HEK293 (cell line): ENCODE data around the gene DCHS1.

ENCODE experiments used
- CTCF ChIA-PET: fragments of 350-600 bp; formaldehyde crosslinking; extraction: SDS; loops from one replicate; lab custom pipeline; 2021; ENCODE audit warnings: antibody characterized with exemption; lab: Yijun Ruan, JAX
- POLR2A ChIA-PET: fragments of 300-600 bp; formaldehyde crosslinking; extraction: SDS; loops from one replicate; lab custom pipeline; 2020; ENCODE audit warnings: antibody characterized with exemption, inconsistent platforms; lab: Yijun Ruan, JAX
- H3K27ac ChIP-seq: fragments of 200-500 bp; sonication (Bioruptor generic); 2 replicates; pipeline ENCODE4 v1.5.1; 2014; ENCODE audit warnings: low read depth, low read length, control low read depth, inconsistent platforms; ENCODE audit errors: extremely low read depth
- H3K36me3 ChIP-seq, 2 experiments: fragments of 200-500 bp in 1 of 2; sonication (Bioruptor generic) in 1 of 2; 1 replicate in 1 of 2; 2 replicates in 1 of 2; pipeline ENCODE4 v1.5.1; 2014 to 2017; ENCODE audit warnings: inconsistent platforms in 2 of 2, low read length in 2 of 2; ENCODE audit not compliant: control insufficient read depth in 2 of 2, insufficient read depth in 1 of 2
- H3K4me1 ChIP-seq: fragments of 200-500 bp; sonication (Bioruptor generic); 2 replicates; pipeline ENCODE4 v1.5.1; 2014; ENCODE audit warnings: mild to moderate bottlenecking, low read length, inconsistent platforms; ENCODE audit not compliant: control insufficient read depth, insufficient read depth
- H3K4me3 ChIP-seq: 2 replicates; pipeline ENCODE4 v1.5.1; 2011; ENCODE audit warnings: low read depth, mild to moderate bottlenecking, control low read depth, low read length, moderate library complexity
- H3K9me3 ChIP-seq: fragments of 200-500 bp; sonication (Bioruptor generic); 2 replicates; pipeline ENCODE4 v1.5.1; 2014; ENCODE audit warnings: low read depth, low read length, inconsistent platforms; ENCODE audit not compliant: control insufficient read depth, insufficient read depth
- MEIS1 ChIP-seq: sonication (generic); formaldehyde crosslinking; IDR thresholded peaks from 2 replicates; pipeline ENCODE4 v1.8.1; 2022; ENCODE audit warnings: missing genetic modification reagents, mild to moderate bottlenecking, borderline replicate concordance
- PBX3 ChIP-seq: sonication (generic); formaldehyde crosslinking; IDR thresholded peaks from 2 replicates; pipeline ENCODE4 v1.8.1; 2022; ENCODE audit warnings: mild to moderate bottlenecking, moderate library complexity, missing genetic modification reagents
- RBAK ChIP-seq: fragments of 450-650 bp; formaldehyde crosslinking; IDR thresholded peaks from 2 replicates; pipeline ENCODE4 v1.5.1; 2016; ENCODE audit warnings: missing biosample characterization, missing genetic modification characterization
- SCRT1 ChIP-seq: fragments of 450-650 bp; formaldehyde crosslinking; IDR thresholded peaks from 2 replicates; pipeline ENCODE4 v1.5.1; 2016; ENCODE audit warnings: missing biosample characterization, missing genetic modification characterization, borderline replicate concordance
- TSHZ1 ChIP-seq: fragments of 450-650 bp; formaldehyde crosslinking; IDR thresholded peaks from 2 replicates; pipeline ENCODE4 v1.5.1; 2016; ENCODE audit warnings: missing biosample characterization, missing genetic modification characterization, borderline replicate concordance
- ZBTB1 ChIP-seq: fragments of 450-650 bp; formaldehyde crosslinking; IDR thresholded peaks from 2 replicates; pipeline ENCODE4 v1.5.1; 2016; ENCODE audit warnings: missing biosample characterization, missing genetic modification characterization
- ZBTB49 ChIP-seq: fragments of 450-650 bp; formaldehyde crosslinking; IDR thresholded peaks from 2 replicates; pipeline ENCODE4 v1.5.1; 2016; ENCODE audit warnings: missing biosample characterization, missing genetic modification characterization, low read depth
- ZBTB7A ChIP-seq: fragments of 450-650 bp; formaldehyde crosslinking; IDR thresholded peaks from 2 replicates; pipeline ENCODE4 v1.5.1; 2016; ENCODE audit warnings: low read depth, missing biosample characterization, missing genetic modification characterization
- ZFP69B ChIP-seq: fragments of 450-650 bp; formaldehyde crosslinking; IDR thresholded peaks from 2 replicates; pipeline ENCODE4 v1.5.1; 2016; ENCODE audit warnings: missing biosample characterization, missing genetic modification characterization
- ZNF157 ChIP-seq: fragments of 450-650 bp; formaldehyde crosslinking; IDR thresholded peaks from 2 replicates; pipeline ENCODE4 v1.5.1; 2016; ENCODE audit warnings: missing biosample characterization, missing genetic modification characterization
- ZNF214 ChIP-seq: fragments of 450-650 bp; formaldehyde crosslinking; IDR thresholded peaks from 2 replicates; pipeline ENCODE4 v1.5.1; 2017; ENCODE audit warnings: missing biosample characterization, mild to moderate bottlenecking, missing genetic modification characterization, borderline replicate concordance
- ZNF274 ChIP-seq, 2 experiments: fragments of 200-500 bp in 1 of 2; fragments of 450-650 bp in 1 of 2; sonication (Bioruptor generic) in 1 of 2; formaldehyde crosslinking in 1 of 2; IDR thresholded peaks; 2 replicates each; pipeline versions ENCODE4 v1.5.1 to v1.6.1; 2014 to 2016; ENCODE audit warnings: borderline replicate concordance in 1 of 2, inconsistent platforms in 1 of 2, low read length in 1 of 2, missing biosample characterization in 1 of 2, missing genetic modification characterization in 1 of 2
- ZNF391 ChIP-seq: fragments of 450-650 bp; formaldehyde crosslinking; IDR thresholded peaks from 2 replicates; pipeline ENCODE4 v1.5.1; 2016; ENCODE audit warnings: low read depth, missing biosample characterization, missing genetic modification characterization, borderline replicate concordance
- ZNF449 ChIP-seq: fragments of 450-650 bp; formaldehyde crosslinking; IDR thresholded peaks from 2 replicates; pipeline ENCODE4 v1.5.1; 2017; ENCODE audit warnings: missing biosample characterization, mild to moderate bottlenecking, missing genetic modification characterization, moderate library complexity
- ZNF473 ChIP-seq: fragments of 450-650 bp; formaldehyde crosslinking; IDR thresholded peaks from 2 replicates; pipeline ENCODE4 v1.5.1; 2017; ENCODE audit warnings: missing biosample characterization, missing genetic modification characterization
- ZNF513 ChIP-seq: fragments of 450-650 bp; IDR thresholded peaks from 2 replicates; pipeline ENCODE4 v1.5.1; 2018; ENCODE audit warnings: missing biosample characterization, missing genetic modification characterization
- ZNF530 ChIP-seq: fragments of 450-650 bp; formaldehyde crosslinking; IDR thresholded peaks from 2 replicates; pipeline ENCODE4 v1.5.1; 2016; ENCODE audit warnings: low read depth, missing biosample characterization, missing genetic modification characterization
- ZNF600 ChIP-seq: fragments of 450-650 bp; formaldehyde crosslinking; IDR thresholded peaks from 2 replicates; pipeline ENCODE4 v1.5.1; 2016; ENCODE audit warnings: missing biosample characterization, missing genetic modification characterization
- ZNF658 ChIP-seq: fragments of 450-650 bp; formaldehyde crosslinking; IDR thresholded peaks from 2 replicates; pipeline ENCODE4; 2016; ENCODE audit warnings: missing biosample characterization, missing genetic modification characterization
- ZNF830 ChIP-seq: fragments of 450-650 bp; IDR thresholded peaks from 2 replicates; pipeline ENCODE4 v1.5.0; 2018; ENCODE audit warnings: missing biosample characterization, missing genetic modification characterization, low read depth, mild to moderate bottlenecking, moderate library complexity
- TF ChIP-seq, protein P1 (sequence below): fragments of 450-650 bp; formaldehyde crosslinking; IDR thresholded peaks from 2 replicates; pipeline ENCODE4 v1.5.1; 2016; ENCODE audit warnings: missing biosample characterization, missing genetic modification characterization

The DCHS1 gene

GRCh38 chr11:6616596-6617250 is 38.9 kb downstream of the DCHS1 start:
- TF ChIP-seq ZNF391 (tag by site-specific recombination) (no peak), ZNF530 (no peak), ZBTB1 (tag by site-specific recombination) (no peak), ZFP69B (tag by site-specific recombination) (no peak), ZBTB49 (tag by site-specific recombination) (no peak), ZNF658 (tag by site-specific recombination) (no peak), ZNF830 (tag by site-specific recombination) (no peak), ZNF600 (tag by site-specific recombination) (no peak), ZNF157 (no peak), MEIS1 (no peak), ZNF473 (tag by site-specific recombination) (no peak)
- TF ChIP-seq, protein P1, sequence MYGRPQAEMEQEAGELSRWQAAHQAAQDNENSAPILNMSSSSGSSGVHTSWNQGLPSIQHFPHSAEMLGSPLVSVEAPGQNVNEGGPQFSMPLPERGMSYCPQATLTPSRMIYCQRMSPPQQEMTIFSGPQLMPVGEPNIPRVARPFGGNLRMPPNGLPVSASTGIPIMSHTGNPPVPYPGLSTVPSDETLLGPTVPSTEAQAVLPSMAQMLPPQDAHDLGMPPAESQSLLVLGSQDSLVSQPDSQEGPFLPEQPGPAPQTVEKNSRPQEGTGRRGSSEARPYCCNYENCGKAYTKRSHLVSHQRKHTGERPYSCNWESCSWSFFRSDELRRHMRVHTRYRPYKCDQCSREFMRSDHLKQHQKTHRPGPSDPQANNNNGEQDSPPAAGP (tag by site-specific recombination), result no peak
- TF ChIP-seq, all 188 proteins: peak for 0
- 0 out of 2 replicates have a peak, but pooled peaks cover 4% of the 10 kb centered on the region for H3K4me1 ChIP-seq
- POLR2A ChIA-PET, result interaction anchor here (0.7 kb wide), 1 partner anchor 11 kb away, joined by 4 read pairs; no protein-coding TSS in a partner anchor
- no peak overlapping the region for H3K4me3 ChIP-seq
- peaks cover 0 to 38% of the 10 kb centered on the region in 2 experiments; a peak in 1 of 3 replicates for H3K36me3 ChIP-seq
- no peaks in the 10 kb centered on the region for H3K9me3 ChIP-seq
- CTCF ChIA-PET, result interaction anchor here (0.6 to 1.3 kb wide), 2 partner anchors 9 to 238 kb away, joined by 4 to 5 read pairs; no protein-coding TSS in a partner anchor
- no peak overlapping the region for H3K27ac ChIP-seq

GRCh38 chr11:6615882-6616585 is 39.6 kb downstream of the DCHS1 start:
- Histone ChIP-seq H3K36me3 (peaks cover 0 to 43% of the 10 kb centered on the region in 2 experiments; a peak in 1 of 3 replicates), H3K4me1 (0 out of 2 replicates have a peak, but pooled peaks cover 4% of the 10 kb centered on the region), H3K27ac (no peak overlapping the region), H3K4me3 (no peak overlapping the region), H3K9me3 (no peaks in the 10 kb centered on the region)
- CTCF ChIA-PET, result interaction anchor here (0.6 to 0.7 kb wide), 2 partner anchors 61 to 237 kb away, joined by 3 to 5 read pairs; no protein-coding TSS in a partner anchor
- POLR2A ChIA-PET, result interaction anchor here (0.7 kb wide), 1 partner anchor 11 kb away, joined by 4 read pairs; no protein-coding TSS in a partner anchor
- no peak for TF ChIP-seq ZNF214 (tag by site-specific recombination)
- TF ChIP-seq ZNF513 (tag by site-specific recombination), result no peak
- TF ChIP-seq ZNF274 (IDR thresholded peaks at IDR 0.05; ENCODE audit: low read length), result no peak
- no peak for TF ChIP-seq ZNF274 (tag by site-specific recombination; IDR thresholded peaks at IDR 0.05; ENCODE audit: borderline replicate concordance)
- no peak for TF ChIP-seq ZBTB7A (tag by site-specific recombination)
- TF ChIP-seq ZNF449 (tag by site-specific recombination), result no peak
- TF ChIP-seq SCRT1 (tag by site-specific recombination), result no peak
- no peak for TF ChIP-seq PBX3
- TF ChIP-seq RBAK (tag by site-specific recombination), result no peak
- no peak for TF ChIP-seq TSHZ1 (tag by site-specific recombination)
